ENCODE results near the gene SFTA2. TPM values are rescaled to one million over a fixed set of nuclear protein-coding genes. Genes with fewer than 3 reads are reported as not detected.

Gene SFTA2
- total RNA-seq, 1 donor: not detected

DNA sequence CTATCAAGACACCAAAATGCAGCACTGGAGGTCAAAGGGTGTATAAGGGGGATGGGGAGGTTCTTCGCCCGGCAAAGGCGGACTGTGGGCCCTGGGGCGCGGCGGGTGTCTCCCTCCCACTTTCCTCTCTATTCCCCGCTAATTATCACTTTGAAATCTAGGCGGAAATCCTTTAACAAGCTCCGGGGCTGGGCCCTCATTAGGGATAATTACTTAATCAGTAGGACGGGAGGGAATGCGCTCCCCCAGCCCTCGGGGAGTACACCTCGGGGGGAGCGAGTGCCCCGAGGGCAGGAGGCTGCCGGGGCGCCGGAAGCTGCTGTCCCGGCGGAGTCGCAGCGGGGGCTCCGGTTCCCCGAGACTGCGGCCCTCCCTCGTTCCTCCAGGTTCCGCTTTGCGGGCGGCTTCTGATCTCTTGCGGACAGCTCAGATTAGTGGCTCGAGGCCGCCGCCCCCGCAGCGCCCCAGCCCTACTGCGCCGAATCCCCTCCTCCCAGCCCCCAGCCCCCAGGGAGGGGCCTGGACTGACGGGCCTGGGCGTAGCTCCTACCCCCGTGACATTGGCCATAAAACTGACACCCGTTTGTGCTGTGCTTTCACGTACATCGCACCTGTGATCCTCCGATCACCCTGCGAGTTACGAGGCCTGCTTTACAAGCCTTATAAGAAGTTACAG, 23.5 kb upstream of the SFTA2 start:
- DNase-seq (ENCODE audit: low read depth): peak; percentile 32
- TF ChIP-seq, protein P1, sequence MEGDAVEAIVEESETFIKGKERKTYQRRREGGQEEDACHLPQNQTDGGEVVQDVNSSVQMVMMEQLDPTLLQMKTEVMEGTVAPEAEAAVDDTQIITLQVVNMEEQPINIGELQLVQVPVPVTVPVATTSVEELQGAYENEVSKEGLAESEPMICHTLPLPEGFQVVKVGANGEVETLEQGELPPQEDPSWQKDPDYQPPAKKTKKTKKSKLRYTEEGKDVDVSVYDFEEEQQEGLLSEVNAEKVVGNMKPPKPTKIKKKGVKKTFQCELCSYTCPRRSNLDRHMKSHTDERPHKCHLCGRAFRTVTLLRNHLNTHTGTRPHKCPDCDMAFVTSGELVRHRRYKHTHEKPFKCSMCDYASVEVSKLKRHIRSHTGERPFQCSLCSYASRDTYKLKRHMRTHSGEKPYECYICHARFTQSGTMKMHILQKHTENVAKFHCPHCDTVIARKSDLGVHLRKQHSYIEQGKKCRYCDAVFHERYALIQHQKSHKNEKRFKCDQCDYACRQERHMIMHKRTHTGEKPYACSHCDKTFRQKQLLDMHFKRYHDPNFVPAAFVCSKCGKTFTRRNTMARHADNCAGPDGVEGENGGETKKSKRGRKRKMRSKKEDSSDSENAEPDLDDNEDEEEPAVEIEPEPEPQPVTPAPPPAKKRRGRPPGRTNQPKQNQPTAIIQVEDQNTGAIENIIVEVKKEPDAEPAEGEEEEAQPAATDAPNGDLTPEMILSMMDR (IDR thresholded peaks at IDR 0.05; ENCODE audit: insufficient read depth, low read depth, low read length): no peak
- peak overlapping the region; percentile 51 for H3K4me3 ChIP-seq (ENCODE audit: low read depth, low read length)

DNA sequence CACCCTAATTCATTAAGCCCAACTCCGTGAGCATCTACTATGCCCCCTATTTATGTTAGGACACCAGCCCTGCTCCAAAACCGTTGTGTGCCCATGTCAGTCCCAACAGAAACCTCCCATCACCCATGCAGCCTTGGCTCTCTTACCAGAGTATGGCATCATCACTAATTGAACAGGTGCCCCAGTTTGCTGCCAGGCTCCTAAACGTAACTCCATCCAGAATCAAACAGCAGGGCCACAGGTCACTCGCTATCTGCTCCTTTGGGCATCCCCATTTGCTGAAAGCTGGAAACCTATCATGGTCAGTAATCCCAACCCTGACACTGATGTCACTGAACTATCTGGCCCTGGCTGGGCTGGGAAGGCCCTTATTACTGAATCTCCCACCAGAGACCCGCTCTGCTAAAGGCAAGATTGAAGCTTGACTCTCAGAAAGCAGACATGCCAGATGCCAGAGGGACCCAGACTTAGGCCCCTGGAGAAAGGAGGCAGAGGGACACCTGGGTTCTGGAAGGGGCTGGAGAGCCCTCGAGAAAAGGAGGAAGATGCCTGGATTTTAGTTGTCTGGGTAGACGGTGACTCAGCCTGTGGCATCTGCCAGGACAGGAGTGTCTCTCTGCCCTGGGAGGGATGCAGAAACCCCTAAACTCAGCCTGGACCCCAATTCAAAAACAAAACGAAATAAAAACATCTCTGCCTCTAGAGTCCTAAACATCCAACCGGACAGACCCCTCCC, 22.8 kb upstream of the SFTA2 start:
- no peak for DNase-seq (ENCODE audit: low read depth)
- H3K4me3 ChIP-seq (ENCODE audit: low read depth, low read length): peak overlapping the region; percentile 51
- TF ChIP-seq, protein P1 (IDR thresholded peaks at IDR 0.05; ENCODE audit: insufficient read depth, low read depth, low read length): no peak

DNA sequence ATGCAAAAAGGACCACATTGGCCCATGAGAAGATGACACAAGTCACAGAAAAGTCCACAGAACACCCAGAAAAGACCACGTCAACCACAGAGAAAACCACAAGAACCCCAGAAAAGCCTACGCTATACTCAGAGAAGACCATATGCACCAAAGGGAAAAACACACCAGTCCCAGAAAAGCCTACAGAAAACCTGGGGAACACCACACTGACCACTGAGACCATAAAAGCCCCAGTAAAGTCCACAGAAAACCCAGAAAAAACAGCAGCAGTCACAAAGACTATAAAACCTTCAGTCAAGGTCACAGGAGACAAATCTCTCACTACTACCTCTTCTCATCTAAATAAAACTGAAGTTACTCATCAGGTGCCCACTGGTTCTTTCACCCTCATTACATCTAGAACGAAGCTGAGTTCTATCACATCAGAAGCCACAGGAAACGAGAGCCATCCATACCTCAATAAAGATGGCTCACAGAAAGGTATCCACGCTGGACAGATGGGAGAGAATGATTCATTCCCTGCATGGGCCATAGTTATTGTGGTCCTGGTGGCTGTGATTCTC, 20.0 kb upstream of the SFTA2 start:
- DNase-seq (ENCODE audit: low read depth): no peak
- TF ChIP-seq, protein P1 (IDR thresholded peaks at IDR 0.05; ENCODE audit: insufficient read depth, low read depth, low read length): no peak
- no peak overlapping the region for H3K4me3 ChIP-seq (ENCODE audit: low read depth, low read length)

DNA sequence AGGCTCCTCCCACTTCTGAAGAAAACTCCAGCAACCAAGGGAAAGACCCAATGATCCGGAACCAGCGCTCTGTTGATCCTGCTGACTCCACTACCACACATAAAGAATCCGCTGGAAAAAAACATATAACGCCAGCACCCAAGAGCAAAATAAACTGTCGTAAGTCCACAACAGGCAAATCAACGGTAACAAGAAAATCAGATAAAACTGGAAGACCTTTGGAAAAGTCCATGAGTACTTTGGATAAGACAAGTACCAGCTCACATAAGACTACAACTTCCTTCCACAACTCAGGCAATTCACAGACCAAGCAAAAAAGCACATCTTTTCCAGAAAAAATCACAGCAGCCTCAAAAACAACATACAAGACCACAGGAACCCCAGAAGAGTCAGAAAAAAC, 16.8 kb upstream of the SFTA2 start:
- TF ChIP-seq, protein P1 (IDR thresholded peaks at IDR 0.05; ENCODE audit: insufficient read depth, low read depth, low read length): no peak
- H3K4me3 ChIP-seq (ENCODE audit: low read depth, low read length): no peak overlapping the region
- DNase-seq (ENCODE audit: low read depth): no peak

- no peak overlapping the region for H3K4me3 ChIP-seq (ENCODE audit: low read depth, low read length)
- TF ChIP-seq, protein P1 (IDR thresholded peaks at IDR 0.05; ENCODE audit: insufficient read depth, low read depth, low read length): no peak
- no peak for DNase-seq (ENCODE audit: low read depth)
These were observed 15.3 kb upstream of the SFTA2 start for GRCh38 chr6:30947231-30947630.

GRCh38 chr6:30945281-30945680, 13.3 kb upstream of the SFTA2 start:
- H3K4me3 ChIP-seq (ENCODE audit: low read depth, low read length): no peak overlapping the region
- TF ChIP-seq, protein P1 (IDR thresholded peaks at IDR 0.05; ENCODE audit: insufficient read depth, low read depth, low read length): no peak

More at GRCh38 chr6:30945281-30945680, 13.3 kb upstream of the SFTA2 start:
- no peak for DNase-seq (ENCODE audit: low read depth)
